Measurements from ENCODE around the gene AOPEP.
"Not testable (repeated sequence)": the region's sequence is repeated elsewhere in the genome, so short reads cannot be mapped to it uniquely, and the experiment has no call there.

AOPEP gene

DNA sequence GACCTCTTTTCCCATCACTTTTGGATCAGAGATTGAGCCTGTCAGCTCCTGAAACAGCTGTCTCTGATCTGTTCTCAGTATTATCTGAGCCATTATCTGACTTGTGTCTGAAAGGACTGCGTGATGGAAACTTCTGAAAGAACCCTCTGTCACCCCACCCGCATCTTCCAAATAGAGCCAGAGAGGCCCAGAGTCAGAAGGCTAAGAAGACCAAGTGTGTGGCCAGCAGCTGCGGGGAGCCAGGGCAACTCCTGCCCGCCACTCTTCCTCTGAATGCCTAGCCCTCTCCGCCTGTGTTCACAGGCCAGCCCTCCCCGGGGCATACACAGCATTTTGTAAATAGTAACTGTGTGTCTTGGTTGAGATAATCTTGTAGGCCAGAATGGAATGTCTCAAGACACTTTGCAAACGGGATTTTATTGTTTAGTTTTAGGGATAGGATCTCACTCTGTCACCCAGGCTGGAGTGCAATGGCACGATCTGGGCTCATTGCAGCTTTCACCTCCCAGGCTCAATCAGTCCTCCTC, 92.7 kb downstream of the AOPEP start:
- no peak for DNase-seq

- DNase-seq = no peak
Measured at GRCh38 chr9:94821098-94821887, 94.8 kb downstream of the AOPEP start.

DNA sequence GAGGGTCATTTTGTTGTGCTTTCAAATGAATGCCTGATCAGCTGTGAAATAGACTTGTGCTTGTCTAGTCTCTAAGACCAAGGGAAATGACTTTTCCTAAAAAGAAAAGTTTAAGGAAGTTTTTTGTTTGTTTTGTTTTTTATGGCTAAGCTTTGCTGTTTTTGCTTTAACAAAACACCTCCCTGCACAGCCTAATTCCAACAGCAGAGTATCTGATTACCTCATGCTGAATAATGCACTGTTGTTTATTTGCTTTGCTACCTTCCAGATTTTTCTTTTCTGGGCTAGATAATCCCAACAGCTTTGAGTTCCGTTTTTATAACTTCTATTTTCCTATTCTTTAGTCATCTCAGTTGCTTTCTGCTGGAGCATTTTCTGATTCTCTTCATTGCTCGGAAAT, 95.8 kb downstream of the AOPEP start:
- no peak for DNase-seq

DNA sequence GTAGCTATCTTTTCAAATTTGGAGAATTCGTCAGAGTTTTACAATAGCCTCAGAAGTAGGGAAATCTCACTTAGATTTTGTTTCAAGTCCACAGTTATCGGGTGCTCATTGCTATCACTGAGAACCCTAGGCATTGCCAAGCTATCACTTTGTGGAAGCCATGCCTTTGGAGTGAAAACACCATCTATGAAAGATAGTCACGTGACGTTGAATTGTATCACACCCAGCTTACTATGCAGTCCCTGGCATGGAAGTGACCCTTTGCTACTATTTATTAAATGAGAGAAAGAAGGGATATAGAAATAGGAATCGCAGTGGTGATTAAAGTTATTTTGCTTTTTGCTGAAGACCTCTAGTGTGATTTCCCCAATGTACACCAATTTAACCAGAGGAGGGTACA, 97.2 kb downstream of the AOPEP start:
- DNase-seq = no peak

- DNase-seq = no peak
Measured at GRCh38 chr9:94824411-94824810, 97.9 kb downstream of the AOPEP start.

DNA sequence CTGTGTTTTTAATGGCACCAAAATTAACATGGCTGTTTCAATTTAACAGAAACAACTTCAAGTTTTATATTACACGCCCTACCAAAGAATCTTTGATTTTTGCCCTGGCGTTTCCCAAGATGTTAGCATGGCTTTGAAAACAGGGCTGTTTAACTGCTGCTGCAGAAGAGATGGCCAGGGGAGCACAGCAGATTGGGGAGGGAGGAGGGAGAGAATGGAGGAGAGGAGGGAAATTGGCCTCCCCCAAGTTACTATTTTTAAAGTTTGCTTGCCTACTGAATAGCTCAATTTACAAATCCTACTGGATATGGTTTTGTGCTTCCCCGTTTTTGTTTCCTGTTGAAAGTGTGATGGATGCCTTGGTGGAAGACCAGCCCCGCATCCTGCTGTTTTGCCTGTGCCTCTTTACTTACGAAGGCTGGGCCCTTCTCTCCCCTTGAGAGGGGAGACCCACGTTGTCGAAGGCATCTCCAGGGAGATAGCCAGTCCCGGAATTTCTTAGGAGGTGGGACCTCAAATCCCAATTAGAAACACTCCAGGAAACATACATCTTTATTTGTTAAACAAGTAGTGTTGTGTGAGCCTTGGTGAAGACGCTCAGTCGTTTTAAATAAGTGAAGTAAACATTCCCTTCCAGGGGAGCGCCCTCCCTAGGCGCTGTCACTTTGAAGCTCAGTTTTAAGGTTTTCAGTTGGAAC, 98.6 kb downstream of the AOPEP start:
- DNase-seq = no peak

DNA sequence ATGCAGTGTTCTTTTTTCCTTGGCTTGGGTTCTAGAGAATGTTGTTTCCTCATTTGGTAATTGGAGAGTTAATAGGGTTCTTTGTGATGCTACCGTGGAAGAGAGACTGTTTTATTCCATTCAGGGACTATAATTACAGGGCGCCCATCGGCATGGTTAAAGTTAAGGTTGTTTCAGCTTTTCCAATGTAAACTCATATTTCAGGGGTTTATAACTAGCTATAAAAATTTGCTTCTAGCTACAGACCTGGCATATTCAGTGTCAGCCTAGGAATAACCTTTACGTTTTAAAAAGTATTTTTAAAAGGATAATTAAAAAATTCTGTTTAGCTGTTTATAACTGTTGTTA, 99.1 kb downstream of the AOPEP start:
- DNase-seq = no peak

- DNase-seq = no peak
Measured at GRCh38 chr9:94826044-94826443, 99.5 kb downstream of the AOPEP start.

DNA sequence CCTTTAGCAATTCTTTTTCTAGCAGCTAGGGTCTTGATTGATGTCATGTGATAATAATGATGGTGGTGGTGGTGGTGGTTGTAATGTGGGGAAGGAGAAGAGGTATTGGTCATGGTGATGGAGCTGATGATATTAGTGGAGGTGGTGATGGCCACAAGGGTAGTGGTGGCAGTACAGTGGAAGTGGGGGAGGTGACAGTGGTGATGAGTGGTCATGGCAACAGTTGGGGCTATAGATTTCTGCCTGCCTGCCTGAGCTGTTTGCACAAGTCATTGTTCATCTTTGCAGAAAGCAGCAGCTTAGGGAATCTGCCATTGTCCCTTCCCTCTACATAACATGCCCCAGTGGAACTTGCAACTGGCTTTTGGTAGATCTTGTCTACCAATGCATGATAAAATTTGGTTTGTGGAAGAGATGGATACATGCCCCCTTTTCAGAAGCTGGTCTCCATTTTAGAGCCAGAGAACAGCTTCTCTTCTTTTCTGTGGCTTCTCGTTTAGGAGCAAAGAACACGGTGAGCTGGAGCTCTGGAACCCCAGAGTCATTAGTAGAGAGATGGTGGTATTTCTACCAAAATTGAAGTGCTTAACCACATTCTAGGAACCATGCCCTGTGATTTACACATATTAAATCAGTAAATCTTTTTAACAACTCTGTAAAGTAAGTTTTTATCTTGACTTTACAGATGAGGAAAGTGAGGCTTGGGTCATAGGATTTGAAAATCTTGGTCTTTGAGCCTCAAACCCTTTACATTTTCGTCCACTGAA, 100.3 kb downstream of the AOPEP start:
- no peak for DNase-seq

DNA sequence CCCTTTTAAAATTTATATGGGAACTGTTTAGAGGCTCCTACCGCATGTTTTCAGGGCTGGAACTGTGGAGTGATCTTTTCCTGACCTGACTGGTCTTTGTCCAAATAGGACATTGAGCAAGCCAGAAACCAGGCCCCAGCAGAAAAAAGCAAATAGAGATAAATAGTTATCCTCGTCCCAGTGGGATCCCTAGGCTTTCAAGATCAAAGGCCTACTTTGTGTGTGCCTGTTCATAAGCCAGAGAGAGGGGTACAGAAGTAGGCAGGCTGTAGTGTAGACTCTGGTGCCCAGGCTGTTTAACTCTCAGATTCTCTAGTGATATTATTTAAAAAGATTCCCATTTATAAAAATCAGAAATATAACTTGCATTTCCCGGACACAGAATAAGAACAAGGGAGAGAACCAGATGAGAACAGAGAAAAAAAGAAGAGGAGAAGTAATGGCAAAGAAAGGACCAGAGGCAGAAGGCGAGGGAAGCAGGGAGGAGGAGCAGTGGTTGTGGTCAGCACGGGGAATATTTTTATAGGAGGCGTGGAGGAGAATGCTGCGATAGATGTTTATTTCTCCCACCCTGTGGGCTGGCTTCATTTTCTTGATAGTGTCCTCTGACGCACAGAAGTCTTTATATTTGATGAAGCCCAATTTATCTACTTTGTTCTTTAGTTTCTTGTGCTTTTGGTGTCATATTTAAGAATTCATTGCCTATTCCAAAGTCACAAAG, 101.2 kb downstream of the AOPEP start:
- DNase-seq = no peak

DNA sequence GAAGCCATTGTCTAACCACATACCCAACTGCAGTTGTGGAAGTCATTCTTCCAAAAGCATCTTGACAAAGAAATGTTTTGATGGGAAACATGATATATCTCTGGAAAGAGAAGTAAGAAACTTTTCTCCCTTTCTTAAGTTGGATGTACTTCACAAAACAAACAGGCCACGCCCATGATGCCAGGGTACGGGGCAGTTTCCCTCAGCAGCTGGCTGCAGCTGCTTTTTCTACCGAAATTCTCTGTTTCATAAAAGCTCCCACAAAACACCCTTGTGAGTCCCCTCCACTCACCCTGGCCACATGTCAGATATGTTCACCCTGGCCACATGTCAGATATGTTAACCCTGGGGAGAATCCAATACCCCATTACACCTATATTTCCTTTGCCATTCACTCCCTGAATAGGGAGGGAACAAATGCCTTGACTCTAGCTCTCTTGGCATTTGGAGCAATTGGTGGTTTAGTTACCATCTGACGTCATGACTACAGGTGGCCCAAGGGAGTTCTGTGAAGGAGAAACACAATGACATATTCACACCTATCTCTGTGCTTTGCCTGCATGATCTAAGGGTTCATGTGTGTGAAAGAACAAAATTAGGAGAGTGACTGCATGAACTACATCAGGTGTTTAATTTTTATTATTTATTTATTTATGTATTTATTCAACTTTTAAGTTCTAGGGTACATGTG, 103.0 kb downstream of the AOPEP start:
- DNase-seq = no peak

GRCh38 chr9:94830071-94830604, 103.6 kb downstream of the AOPEP start:
- not testable (repeated sequence) for DNase-seq

- no peak for DNase-seq
Measured at GRCh38 chr9:94833802-94834201, 107.3 kb downstream of the AOPEP start.

DNA sequence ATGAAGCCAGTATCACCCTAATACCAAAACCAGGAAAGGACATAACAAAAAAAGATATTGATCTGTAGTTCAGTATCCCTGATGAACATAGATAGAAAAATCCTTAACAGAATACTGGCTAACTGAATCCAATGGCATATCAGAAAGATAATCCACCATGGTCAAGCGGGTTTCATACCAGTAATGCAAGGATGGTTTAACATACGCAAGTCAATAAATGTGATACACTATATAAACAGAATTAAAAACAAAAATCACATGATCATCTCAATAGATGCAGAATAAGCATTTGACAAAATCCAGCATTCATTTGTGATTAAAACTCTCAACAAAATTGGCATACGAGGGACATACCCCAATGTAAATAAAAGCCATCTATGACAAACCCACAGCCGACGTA, 110.9 kb downstream of the AOPEP start:
- DNase-seq = no peak

DNA sequence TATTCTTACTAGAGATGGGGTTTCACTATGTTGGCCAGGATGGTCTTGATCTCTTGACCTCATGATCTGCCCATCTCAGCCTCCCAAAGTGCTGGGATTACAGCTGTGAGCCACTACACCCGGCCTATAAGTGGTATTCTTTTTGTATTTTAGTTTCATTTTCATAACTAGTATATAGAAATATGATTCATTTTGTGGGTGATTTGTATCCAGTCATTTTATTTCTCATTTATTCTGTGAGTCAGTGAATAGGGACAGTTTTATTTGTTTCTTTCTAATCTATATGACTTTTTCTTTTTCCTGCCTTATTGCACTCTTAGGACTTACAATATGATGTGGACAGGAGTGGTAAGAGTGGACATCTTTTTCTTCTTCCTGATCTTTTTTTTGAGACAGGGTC, 112.9 kb downstream of the AOPEP start:
- DNase-seq = peak in 2 of 3 donors; percentile 6 to 40

- no peak for DNase-seq
Measured at GRCh38 chr9:94840738-94841137, 114.2 kb downstream of the AOPEP start.

DNA sequence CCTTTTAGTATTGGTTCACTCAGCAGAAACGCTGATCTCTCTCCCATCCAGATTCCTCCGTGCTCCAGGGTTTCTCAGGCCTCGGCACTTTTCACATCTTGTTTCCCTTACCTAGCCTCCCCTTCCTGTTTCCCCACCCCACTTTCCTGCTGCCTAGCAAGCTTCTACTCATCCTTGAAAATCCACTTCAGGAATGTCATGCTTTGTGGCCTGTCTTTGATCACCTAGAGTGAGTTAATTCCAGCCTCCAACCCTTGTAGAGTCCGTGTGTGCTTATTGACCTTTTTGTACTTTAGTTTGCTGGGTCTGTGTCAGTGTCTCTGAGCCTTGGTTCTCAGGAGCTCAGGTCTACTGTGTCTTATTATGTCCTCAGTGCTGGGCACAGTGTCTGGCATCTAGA, 116.6 kb downstream of the AOPEP start:
- DNase-seq = no peak

GRCh38 chr9:94846739-94847138, 120.2 kb downstream of the AOPEP start:
- no peak for DNase-seq

DNA sequence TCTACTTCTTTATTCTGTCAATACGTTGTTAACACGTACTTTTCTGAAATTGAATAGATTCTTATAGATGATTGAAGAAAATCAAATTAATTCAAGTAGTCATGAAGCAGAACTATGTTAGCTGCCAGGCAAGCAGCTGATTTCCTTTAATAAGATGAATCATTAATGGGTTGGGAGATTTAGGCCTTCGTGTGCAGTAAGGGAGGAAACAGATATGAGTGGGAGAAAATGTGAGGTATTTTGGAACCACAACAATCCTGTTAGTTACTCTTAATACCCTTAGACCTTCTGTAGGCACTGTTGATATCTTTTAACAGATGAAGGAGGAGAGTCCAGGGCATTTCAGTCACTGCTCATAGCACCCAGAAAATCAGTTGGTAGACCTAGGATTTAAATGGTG, 121.0 kb downstream of the AOPEP start:
- peak; percentile 18 to 52 (median 22) for DNase-seq

DNA sequence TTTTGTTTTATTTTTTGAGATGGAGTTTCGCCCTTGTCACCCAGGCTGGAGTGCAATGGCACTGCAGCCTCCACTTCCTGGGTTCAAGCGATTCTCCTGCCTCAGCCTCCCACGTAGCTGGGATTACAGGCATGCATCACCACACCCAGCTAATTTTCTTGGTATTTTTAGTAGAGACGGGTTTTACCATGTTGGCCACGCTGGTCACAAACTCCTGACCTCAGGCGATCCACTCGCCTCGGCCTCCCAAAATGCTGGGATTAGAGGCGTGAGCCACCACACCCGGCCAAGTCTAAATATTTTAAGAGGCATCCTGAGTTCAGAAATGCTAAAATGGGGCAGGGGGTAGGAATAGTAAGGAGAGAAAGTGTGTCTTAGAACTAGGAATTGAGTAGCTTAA, 122.3 kb downstream of the AOPEP start:
- not testable (repeated sequence) for DNase-seq

DNA sequence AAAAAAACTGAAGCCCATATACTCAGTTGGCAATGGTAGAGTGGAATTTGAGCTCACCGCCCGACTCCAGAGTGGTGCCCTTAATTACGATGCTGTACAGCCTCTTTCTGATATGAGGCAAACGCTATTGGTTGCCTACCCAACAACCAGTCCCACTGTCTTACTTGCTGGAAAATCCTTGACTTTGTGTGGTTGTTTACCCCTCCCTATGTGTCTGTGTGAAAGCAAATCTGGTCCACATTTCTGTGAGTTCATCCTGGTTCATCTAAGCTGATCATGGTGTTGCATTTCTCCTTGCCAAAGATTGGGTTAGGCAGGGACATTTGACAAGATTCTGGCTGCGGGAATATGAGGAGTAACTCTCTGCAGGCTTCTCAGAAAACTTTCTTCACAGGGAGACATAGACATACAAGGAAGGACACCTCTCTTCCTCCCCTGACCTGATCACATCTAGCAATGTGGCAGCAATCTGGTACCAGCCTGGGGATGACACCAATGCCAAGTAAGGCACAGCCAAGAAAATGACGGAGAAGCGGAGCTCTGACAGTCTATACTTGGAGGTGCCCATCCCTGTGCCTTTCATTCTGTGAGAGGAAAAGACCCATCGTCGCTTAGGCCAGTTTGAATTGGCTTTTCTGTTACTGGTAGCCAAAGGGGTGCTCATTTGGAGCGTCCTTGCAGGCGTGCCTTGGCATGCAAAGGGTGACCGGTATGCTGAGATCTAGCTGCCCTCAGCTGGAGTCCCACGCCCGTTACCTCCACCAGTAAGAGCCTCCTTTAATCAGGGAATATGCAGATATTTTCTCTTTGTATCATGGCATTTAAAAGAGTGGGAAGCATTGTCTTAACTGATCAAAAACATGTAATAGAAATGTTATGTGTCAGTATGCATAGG, 124.3 kb downstream of the AOPEP start:
- no peak for DNase-seq

Data from suppressor macrophage treated with lipopolysaccharide for 1 hour (primary cell).